Measurements from ENCODE around the gene CHST4. TPM values are rescaled to one million over a fixed set of nuclear protein-coding genes. Genes with fewer than 3 reads are reported as not detected.

CHST4 gene
- total RNA-seq, 1 experiment from 2014 or later: 5.9 TPM

DNA sequence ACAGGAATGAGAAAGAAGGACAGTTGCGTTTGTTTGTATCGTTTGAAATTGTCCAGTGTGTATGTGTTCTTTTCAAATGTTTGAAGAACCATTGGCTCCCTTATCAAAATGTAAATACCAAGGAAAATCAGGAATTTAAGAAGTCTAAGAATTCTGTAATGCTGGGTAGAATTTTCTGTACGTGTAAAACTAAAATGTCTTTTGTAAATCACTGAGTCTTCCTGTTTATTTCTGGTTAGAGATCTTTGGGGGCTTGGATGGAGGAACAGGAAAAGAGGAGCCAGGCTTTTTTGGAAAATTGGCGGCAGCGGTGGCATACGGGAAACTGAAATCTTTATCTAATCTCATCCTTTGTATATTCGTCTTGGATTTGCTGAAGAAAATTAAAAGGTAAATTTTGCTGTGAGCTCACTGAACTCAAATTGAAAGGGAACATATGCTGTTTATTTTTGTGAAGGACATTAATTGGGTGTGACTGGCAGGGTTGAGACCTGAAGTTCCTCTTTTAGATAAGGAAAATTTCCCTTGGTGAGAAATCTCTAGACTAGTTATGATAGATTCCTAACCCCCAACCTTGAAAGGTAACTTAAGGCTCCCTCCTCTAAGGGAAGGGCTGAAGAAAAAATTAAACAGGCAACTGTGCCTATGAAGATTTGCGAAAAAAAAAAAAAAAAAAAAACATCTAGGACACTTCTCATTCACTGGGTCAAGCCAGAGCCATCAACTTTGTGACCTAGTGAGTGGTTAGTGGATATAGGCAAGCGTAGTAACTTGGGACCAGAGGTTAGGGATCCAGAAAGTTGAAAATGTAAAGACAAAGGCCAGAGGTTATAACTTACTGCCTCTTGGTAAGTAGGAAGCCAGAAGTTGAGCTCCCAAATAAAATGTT lies 39.8 kb downstream of the CHST4 start:
- Mint-ChIP-seq H3K9me3 (peaks cover 19% of the 10 kb centered on the region in 2 experiments), H3K27me3 (ENCODE audit: low read depth) (peaks cover 1% of the 10 kb centered on the region), H3K27ac (peak overlapping the region in 2 of 3 experiments; percentile 90 to 97; a peak in 3 of 7 replicates), H3K4me1 (peaks cover 14 to 16% of the 10 kb centered on the region in 2 experiments), H3K4me3 (peak overlapping the region; percentile 85 to 87), H3K36me3 (ENCODE audit: insufficient read depth in 1 of 3, low read depth in 3 of 3) (peaks cover 1 to 13% (median 11%) of the 10 kb centered on the region in 3 experiments; a peak in 3 of 7 replicates)
- TF ChIP-seq, protein P1, sequence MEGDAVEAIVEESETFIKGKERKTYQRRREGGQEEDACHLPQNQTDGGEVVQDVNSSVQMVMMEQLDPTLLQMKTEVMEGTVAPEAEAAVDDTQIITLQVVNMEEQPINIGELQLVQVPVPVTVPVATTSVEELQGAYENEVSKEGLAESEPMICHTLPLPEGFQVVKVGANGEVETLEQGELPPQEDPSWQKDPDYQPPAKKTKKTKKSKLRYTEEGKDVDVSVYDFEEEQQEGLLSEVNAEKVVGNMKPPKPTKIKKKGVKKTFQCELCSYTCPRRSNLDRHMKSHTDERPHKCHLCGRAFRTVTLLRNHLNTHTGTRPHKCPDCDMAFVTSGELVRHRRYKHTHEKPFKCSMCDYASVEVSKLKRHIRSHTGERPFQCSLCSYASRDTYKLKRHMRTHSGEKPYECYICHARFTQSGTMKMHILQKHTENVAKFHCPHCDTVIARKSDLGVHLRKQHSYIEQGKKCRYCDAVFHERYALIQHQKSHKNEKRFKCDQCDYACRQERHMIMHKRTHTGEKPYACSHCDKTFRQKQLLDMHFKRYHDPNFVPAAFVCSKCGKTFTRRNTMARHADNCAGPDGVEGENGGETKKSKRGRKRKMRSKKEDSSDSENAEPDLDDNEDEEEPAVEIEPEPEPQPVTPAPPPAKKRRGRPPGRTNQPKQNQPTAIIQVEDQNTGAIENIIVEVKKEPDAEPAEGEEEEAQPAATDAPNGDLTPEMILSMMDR (conservative IDR thresholded peaks at IDR 0.05): no peak
- Histone ChIP-seq H4K91ac (ENCODE audit: insufficient read length, low read depth, low read length) (no peak overlapping the region), H3K56ac (ENCODE audit: insufficient read length, low read depth, low read length) (no peak overlapping the region), H3K4ac (ENCODE audit: low read depth, low read length) (no peak overlapping the region), H4K8ac (replicated peaks; ENCODE audit: insufficient read length, low read depth, low read length) (no peak overlapping the region), H3K79me2 (ENCODE audit: insufficient read depth, low read length) (no peaks in the 10 kb centered on the region), H3K9ac (ENCODE audit: extremely low read depth, insufficient read length, low read length) (no peak overlapping the region), H2BK15ac (ENCODE audit: low read depth, low read length) (no peak overlapping the region), H2AK5ac (ENCODE audit: insufficient read length, low read length) (no peak overlapping the region), H3K23ac (ENCODE audit: insufficient read length, low read depth, low read length) (no peak overlapping the region), H3K4me1 (ENCODE audit: insufficient read depth, low read length) (no peaks in the 10 kb centered on the region), H2AFZ (ENCODE audit: low read length) (peak overlapping the region; percentile 75), H2BK120ac (ENCODE audit: low read depth, low read length, poor library complexity, severe bottlenecking) (no peak overlapping the region), H3K9me3 (ENCODE audit: control insufficient read depth, low read depth, low read length) (no peaks in the 10 kb centered on the region), H3K79me1 (ENCODE audit: insufficient read depth, low read depth, low read length, poor library complexity, severe bottlenecking) (no peaks in the 10 kb centered on the region), H3K4me2 (ENCODE audit: insufficient read depth, insufficient read length, low read length) (peak overlapping the region; percentile 74), H3K27me3 (ENCODE audit: insufficient read depth, low read length) (no peaks in the 10 kb centered on the region), H3K23me2 (ENCODE audit: insufficient read length, low read depth, low read length, poor library complexity, severe bottlenecking) (peaks cover 5% of the 10 kb centered on the region), H3K27ac (ENCODE audit: insufficient read length, low read depth, low read length) (no peak overlapping the region), H3T11ph (ENCODE audit: low read length) (no peak overlapping the region), H3K14ac (ENCODE audit: insufficient read depth, low read length) (no peak overlapping the region), H3K18ac (ENCODE audit: insufficient read length, low read depth, low read length) (no peak overlapping the region), H2BK20ac (ENCODE audit: low read depth, low read length, poor library complexity, severe bottlenecking) (no peak overlapping the region), H2BK5ac (ENCODE audit: insufficient read length, low read length) (no peak overlapping the region), H2BK12ac (ENCODE audit: insufficient read length, low read depth, low read length) (no peak overlapping the region), H4K20me1 (ENCODE audit: control insufficient read depth, insufficient read depth, insufficient read length) (no peaks in the 10 kb centered on the region), H4K5ac (ENCODE audit: insufficient read length, low read depth, low read length) (no peak overlapping the region)
- no peak for DNase-seq
- no CpG with 5 or more reads among the region's 9 CpGs for WGBS (ENCODE audit: extremely low coverage, insufficient read length, low lambda C conversion rate)
